DND-41 (cell line): ENCODE measurements around the gene BRD1.

ENCODE experiments used
- EZH2 ChIP-seq: IDR thresholded peaks from 3 replicates; pipeline ENCODE4 v1.6.1; 2012; ENCODE audit warnings: borderline replicate concordance, low read depth, mild to moderate bottlenecking, moderate library complexity, low read length, inconsistent platforms; ENCODE audit not compliant: severe bottlenecking
- TF ChIP-seq, protein P1 (sequence below): IDR thresholded peaks from 2 replicates; pipeline ENCODE4 v1.5.1; 2012; ENCODE audit warnings: borderline replicate concordance, low read length, moderate library complexity, mild to moderate bottlenecking; ENCODE audit not compliant: poor library complexity, severe bottlenecking; ENCODE audit errors: extremely low read depth

DNA sequence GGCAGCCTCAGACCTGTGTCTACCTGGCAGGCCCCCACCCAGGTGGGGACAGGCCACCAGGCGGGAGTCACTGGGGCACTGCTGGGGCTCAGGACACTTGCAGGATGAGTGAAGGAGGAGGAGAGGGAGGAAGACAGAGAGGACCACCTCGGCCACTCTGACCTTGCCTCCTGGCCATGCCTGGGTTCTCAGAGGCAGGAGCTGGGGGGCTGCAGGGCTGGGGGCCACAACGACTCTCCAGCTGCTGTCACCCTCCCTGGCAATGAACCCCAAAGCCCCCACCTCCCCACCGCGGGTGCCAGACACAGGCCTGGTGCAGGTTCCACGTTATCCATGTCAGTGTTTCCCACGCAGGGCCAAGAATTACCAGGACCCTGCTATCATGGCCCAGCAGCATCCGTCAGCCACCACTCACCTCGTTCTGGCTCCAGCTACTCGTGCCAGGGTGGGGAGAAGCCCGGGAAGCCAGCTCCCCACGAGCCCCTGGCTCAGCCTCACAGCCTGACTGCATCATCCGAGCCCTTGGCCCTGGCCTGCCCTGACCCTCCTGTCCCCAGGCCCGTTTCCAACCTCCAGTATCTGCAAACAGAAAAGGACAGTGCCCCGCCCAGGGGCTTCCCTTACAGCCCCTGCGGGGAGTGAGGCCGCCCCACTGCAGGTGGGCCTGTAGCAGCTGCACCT is 62.4 kb downstream of the BRD1 start:
- TF ChIP-seq EZH2 = no peak
- TF ChIP-seq, protein P1, sequence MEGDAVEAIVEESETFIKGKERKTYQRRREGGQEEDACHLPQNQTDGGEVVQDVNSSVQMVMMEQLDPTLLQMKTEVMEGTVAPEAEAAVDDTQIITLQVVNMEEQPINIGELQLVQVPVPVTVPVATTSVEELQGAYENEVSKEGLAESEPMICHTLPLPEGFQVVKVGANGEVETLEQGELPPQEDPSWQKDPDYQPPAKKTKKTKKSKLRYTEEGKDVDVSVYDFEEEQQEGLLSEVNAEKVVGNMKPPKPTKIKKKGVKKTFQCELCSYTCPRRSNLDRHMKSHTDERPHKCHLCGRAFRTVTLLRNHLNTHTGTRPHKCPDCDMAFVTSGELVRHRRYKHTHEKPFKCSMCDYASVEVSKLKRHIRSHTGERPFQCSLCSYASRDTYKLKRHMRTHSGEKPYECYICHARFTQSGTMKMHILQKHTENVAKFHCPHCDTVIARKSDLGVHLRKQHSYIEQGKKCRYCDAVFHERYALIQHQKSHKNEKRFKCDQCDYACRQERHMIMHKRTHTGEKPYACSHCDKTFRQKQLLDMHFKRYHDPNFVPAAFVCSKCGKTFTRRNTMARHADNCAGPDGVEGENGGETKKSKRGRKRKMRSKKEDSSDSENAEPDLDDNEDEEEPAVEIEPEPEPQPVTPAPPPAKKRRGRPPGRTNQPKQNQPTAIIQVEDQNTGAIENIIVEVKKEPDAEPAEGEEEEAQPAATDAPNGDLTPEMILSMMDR = no peak
